Measurements from ENCODE around the gene DENND4C. TPM values are rescaled to one million over a fixed set of nuclear protein-coding genes. Genes with fewer than 3 reads are reported as not detected.
"Not testable (repeated sequence)": the region's sequence is repeated elsewhere in the genome, so short reads cannot be mapped to it uniquely, and the experiment has no call there.

The DENND4C gene
- polyA plus RNA-seq, 1 of the 3 experiments (the other 2 are of a cell fraction): 7.5 TPM

DNA sequence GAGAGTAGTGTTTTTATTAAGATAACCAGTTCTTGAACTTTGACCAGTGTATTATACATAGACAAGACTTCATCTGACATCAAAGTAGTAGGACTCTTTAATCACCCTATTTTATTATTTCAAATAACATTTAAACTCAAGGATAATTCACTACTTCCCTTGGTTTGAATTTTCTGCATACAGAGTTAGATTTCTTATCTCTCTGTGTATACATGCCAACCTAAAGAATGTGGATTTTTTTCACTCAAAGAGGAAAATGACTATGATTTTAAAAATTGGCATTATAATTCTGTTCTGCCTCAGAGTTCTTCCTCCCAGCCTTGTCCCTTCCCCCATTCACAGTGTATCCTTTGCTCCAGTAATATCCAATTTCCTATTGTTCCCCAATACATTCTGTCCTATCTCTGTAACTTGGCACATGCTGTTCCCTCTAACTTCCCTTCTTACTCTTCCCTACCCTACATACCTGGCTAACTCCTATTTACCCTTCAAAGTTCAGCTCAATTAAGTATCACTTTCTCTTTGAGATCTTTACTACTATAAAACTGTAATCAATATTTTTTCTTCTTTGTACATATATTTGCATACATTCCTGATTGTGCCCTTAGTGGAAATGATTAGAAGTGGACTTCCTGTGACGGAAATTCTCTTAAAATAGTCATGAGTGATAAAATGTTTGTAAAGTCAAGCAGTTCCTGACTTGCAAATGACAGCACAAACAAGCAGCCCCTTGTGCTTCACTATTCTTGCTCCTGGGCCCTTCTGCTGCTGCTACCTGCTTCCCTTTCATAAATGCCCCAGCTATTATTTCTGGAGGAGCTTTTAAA lies 38.1 kb upstream of the DENND4C start:
- Histone ChIP-seq H3K9me2 (no peaks in the 10 kb centered on the region), H3K79me2 (ENCODE audit: insufficient read depth) (no peaks in the 10 kb centered on the region), H3K27ac (ENCODE audit: low read depth in 2 of 2, low read length in 1 of 2) (no peak overlapping the region), H4K20me1 (ENCODE audit: insufficient read depth) (no peaks in the 10 kb centered on the region), H3K27me3 (ENCODE audit: insufficient read depth) (no peaks in the 10 kb centered on the region), H3K9ac (no peak overlapping the region), H2AFZ (ENCODE audit: low read depth) (no peak overlapping the region), H3K9me3 (no peaks in the 10 kb centered on the region), H3K4me2 (no peak overlapping the region), H3K4me1 (ENCODE audit: control insufficient read depth in 1 of 2, insufficient read depth in 2 of 2, low read depth in 1 of 2, low read length in 1 of 2) (no peaks in the 10 kb centered on the region), H3K36me3 (replicated peaks in 1 of 2; ENCODE audit: control insufficient read depth in 1 of 2, insufficient read depth in 2 of 2, low read length in 1 of 2) (no peaks in the 10 kb centered on the region), H3K4me3 (ENCODE audit: low read depth in 2 of 2, low read length in 1 of 2) (no peak overlapping the region), H3F3A (replicated peaks; ENCODE audit: insufficient read depth) (no peaks in the 10 kb centered on the region)
- ChIA-PET POLR2A (no interaction called here), CTCF (no interaction called here)
- no peak for DNase-seq
- no peak for TF ChIP-seq JUND (IDR thresholded peaks at IDR 0.05)
- TF ChIP-seq, protein P1, sequence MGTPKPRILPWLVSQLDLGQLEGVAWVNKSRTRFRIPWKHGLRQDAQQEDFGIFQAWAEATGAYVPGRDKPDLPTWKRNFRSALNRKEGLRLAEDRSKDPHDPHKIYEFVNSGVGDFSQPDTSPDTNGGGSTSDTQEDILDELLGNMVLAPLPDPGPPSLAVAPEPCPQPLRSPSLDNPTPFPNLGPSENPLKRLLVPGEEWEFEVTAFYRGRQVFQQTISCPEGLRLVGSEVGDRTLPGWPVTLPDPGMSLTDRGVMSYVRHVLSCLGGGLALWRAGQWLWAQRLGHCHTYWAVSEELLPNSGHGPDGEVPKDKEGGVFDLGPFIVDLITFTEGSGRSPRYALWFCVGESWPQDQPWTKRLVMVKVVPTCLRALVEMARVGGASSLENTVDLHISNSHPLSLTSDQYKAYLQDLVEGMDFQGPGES (IDR thresholded peaks at IDR 0.05; ENCODE audit: low read depth, low read length): no peak
- WGBS (ENCODE audit: low lambda C conversion rate): 84% methylated on average over 1 of the region's 1 CpG

GRCh38 chr9:19193029-19193324 lies 37.5 kb upstream of the DENND4C start:
- ChIA-PET CTCF (no interaction called here), POLR2A (no interaction called here)
- WGBS (ENCODE audit: low lambda C conversion rate): 88% methylated on average over 5 of the region's 5 CpGs
- Histone ChIP-seq H3K4me3 (ENCODE audit: low read depth in 2 of 2, low read length in 1 of 2) (no peak overlapping the region), H3K4me1 (ENCODE audit: control insufficient read depth in 1 of 2, insufficient read depth in 2 of 2, low read depth in 1 of 2, low read length in 1 of 2) (no peaks in the 10 kb centered on the region), H3K9ac (no peak overlapping the region), H4K20me1 (ENCODE audit: insufficient read depth) (no peaks in the 10 kb centered on the region), H3K27ac (ENCODE audit: low read depth in 2 of 2, low read length in 1 of 2) (no peak overlapping the region), H3K4me2 (no peak overlapping the region), H3K27me3 (ENCODE audit: insufficient read depth) (no peaks in the 10 kb centered on the region), H3F3A (replicated peaks; ENCODE audit: insufficient read depth) (no peaks in the 10 kb centered on the region), H3K36me3 (replicated peaks in 1 of 2; ENCODE audit: control insufficient read depth in 1 of 2, insufficient read depth in 2 of 2, low read length in 1 of 2) (no peaks in the 10 kb centered on the region), H3K9me3 (no peaks in the 10 kb centered on the region), H3K9me2 (no peaks in the 10 kb centered on the region), H3K79me2 (ENCODE audit: insufficient read depth) (no peaks in the 10 kb centered on the region), H2AFZ (ENCODE audit: low read depth) (no peak overlapping the region)
- DNase-seq: no peak
- TF ChIP-seq REST (IDR thresholded peaks at IDR 0.05; ENCODE audit: low read depth, low read length) (0 out of 2 replicates have a peak, but pooled peaks have one; percentile 17), JUND (IDR thresholded peaks at IDR 0.05) (no peak), TEAD4 (IDR thresholded peaks at IDR 0.05; ENCODE audit: borderline replicate concordance, insufficient read depth) (no peak), EZH2phosphoT487 (IDR thresholded peaks at IDR 0.05; ENCODE audit: borderline replicate concordance, low read depth) (no peak)
- TF ChIP-seq, protein P2, sequence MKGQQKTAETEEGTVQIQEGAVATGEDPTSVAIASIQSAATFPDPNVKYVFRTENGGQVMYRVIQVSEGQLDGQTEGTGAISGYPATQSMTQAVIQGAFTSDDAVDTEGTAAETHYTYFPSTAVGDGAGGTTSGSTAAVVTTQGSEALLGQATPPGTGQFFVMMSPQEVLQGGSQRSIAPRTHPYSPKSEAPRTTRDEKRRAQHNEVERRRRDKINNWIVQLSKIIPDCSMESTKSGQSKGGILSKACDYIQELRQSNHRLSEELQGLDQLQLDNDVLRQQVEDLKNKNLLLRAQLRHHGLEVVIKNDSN (IDR thresholded peaks at IDR 0.05; ENCODE audit: borderline replicate concordance, low read depth): no peak

- H3K9ac ChIP-seq; H3K4me2 ChIP-seq; H3K9me3 ChIP-seq; H3K36me3 ChIP-seq (replicated peaks in 1 of 2; ENCODE audit: control insufficient read depth in 1 of 2, insufficient read depth in 2 of 2, low read length in 1 of 2); H2AFZ ChIP-seq (ENCODE audit: low read depth); H3K79me2 ChIP-seq (ENCODE audit: insufficient read depth); H3K9me2 ChIP-seq; POLR2A ChIA-PET; CTCF ChIA-PET; H3F3A ChIP-seq (replicated peaks; ENCODE audit: insufficient read depth); H4K20me1 ChIP-seq (ENCODE audit: insufficient read depth); H3K27ac ChIP-seq (ENCODE audit: low read depth in 2 of 2, low read length in 1 of 2); H3K4me1 ChIP-seq (ENCODE audit: control insufficient read depth in 1 of 2, insufficient read depth in 2 of 2, low read depth in 1 of 2, low read length in 1 of 2); DNase-seq; H3K27me3 ChIP-seq (ENCODE audit: insufficient read depth); H3K4me3 ChIP-seq (ENCODE audit: low read depth in 2 of 2, low read length in 1 of 2): not testable (repeated sequence)
- 97% methylated on average over 2 of the region's 2 CpGs for WGBS (ENCODE audit: low lambda C conversion rate)
Observed at GRCh38 chr9:19193358-19193973, 37.0 kb upstream of the DENND4C start.

Measured in SK-N-SH (cell line).